Mesenchymal stem cell (in vitro differentiated cells and primary cell): ENCODE measurements around the gene SRPK2.

Experiments used
- DNase-seq: peaks from one replicate; pipeline ENCODE4 v3.0.0-alpha.2; 2013
- H2AFZ ChIP-seq: one replicate; pipeline ENCODE4 v1.6.1; 2013; ENCODE audit warnings: low read depth, mild to moderate bottlenecking, control low read depth, inconsistent platforms, low read length, moderate library complexity
- H2AK5ac ChIP-seq: 2 replicates; pipeline ENCODE4 v1.6.1; 2013; ENCODE audit warnings: low read length, moderate library complexity, mild to moderate bottlenecking, inconsistent platforms; ENCODE audit not compliant: severe bottlenecking
- H2BK120ac ChIP-seq: one replicate; pipeline ENCODE4 v1.6.1; 2013; ENCODE audit warnings: low read depth, mild to moderate bottlenecking, inconsistent platforms, low read length, moderate library complexity
- H2BK12ac ChIP-seq, 2 experiments: one replicate each; pipeline ENCODE4 v1.6.1; 2013; ENCODE audit warnings: inconsistent platforms in 2 of 2, low read length in 2 of 2, mild to moderate bottlenecking in 2 of 2, moderate library complexity in 2 of 2, control low read depth in 1 of 2
- H2BK15ac ChIP-seq: one replicate; pipeline ENCODE4 v1.6.1; 2013; ENCODE audit warnings: mild to moderate bottlenecking, low read depth, inconsistent platforms; ENCODE audit not compliant: poor library complexity, severe bottlenecking
- H2BK5ac ChIP-seq: 2 replicates; pipeline ENCODE4 v1.6.1; 2013; ENCODE audit warnings: low read depth, mild to moderate bottlenecking, low read length, control low read depth, inconsistent platforms; ENCODE audit not compliant: poor library complexity, severe bottlenecking
- H3K14ac ChIP-seq, 2 experiments: one replicate each; pipeline ENCODE4 v1.6.1; 2013; ENCODE audit warnings: inconsistent platforms in 2 of 2, low read length in 2 of 2, control low read depth in 1 of 2, mild to moderate bottlenecking in 1 of 2, moderate library complexity in 1 of 2
- H3K18ac ChIP-seq, 2 experiments: one replicate each; pipeline ENCODE4 v1.6.1; 2013; ENCODE audit warnings: inconsistent platforms in 2 of 2, low read length in 2 of 2, control low read depth in 1 of 2, low read depth in 1 of 2, mild to moderate bottlenecking in 1 of 2
- H3K23ac ChIP-seq, 2 experiments: one replicate each; pipeline ENCODE4 v1.6.1; 2013; ENCODE audit warnings: inconsistent platforms in 2 of 2, low read length in 2 of 2, mild to moderate bottlenecking in 2 of 2, moderate library complexity in 2 of 2, control low read depth in 1 of 2
- H3K27ac ChIP-seq: 2 replicates; pipeline ENCODE4 v1.5.1; 2013; ENCODE audit warnings: mild to moderate bottlenecking, moderate library complexity, low read length, control low read depth, inconsistent platforms; ENCODE audit not compliant: poor library complexity, severe bottlenecking
- H3K27me3 ChIP-seq, 2 experiments: 2 replicates each; pipeline versions ENCODE4 v1.6.1 to v1.7.0; 2013; ENCODE audit warnings: low read length in 2 of 2, mild to moderate bottlenecking in 2 of 2, moderate library complexity in 2 of 2, control low read depth in 1 of 2, inconsistent platforms in 1 of 2; ENCODE audit not compliant: control insufficient read depth in 1 of 2, insufficient read depth in 1 of 2
- H3K36me3 ChIP-seq, 2 experiments: 2 replicates each; pipeline versions ENCODE4 v1.6.1 to v1.7.0; 2013; ENCODE audit warnings: low read length in 2 of 2, control low read depth in 1 of 2, inconsistent platforms in 1 of 2, low read depth in 1 of 2, mild to moderate bottlenecking in 1 of 2; ENCODE audit not compliant: insufficient read depth in 2 of 2, control insufficient read depth in 1 of 2
- H3K4ac ChIP-seq, 2 experiments: one replicate each; pipeline ENCODE4 v1.6.1; 2013; ENCODE audit warnings: inconsistent platforms in 2 of 2, low read length in 2 of 2, mild to moderate bottlenecking in 2 of 2, moderate library complexity in 2 of 2, control low read depth in 1 of 2, low read depth in 1 of 2
- H3K4me1 ChIP-seq: 2 replicates; pipeline ENCODE4 v1.6.1; 2013; ENCODE audit warnings: low read depth, low read length, control low read depth; ENCODE audit not compliant: control insufficient read depth, insufficient read depth
- H3K4me2 ChIP-seq: 2 replicates; pipeline ENCODE4 v1.6.1; 2013; ENCODE audit warnings: low read length, mild to moderate bottlenecking, inconsistent platforms; ENCODE audit not compliant: poor library complexity, severe bottlenecking
- H3K4me3 ChIP-seq, 2 experiments: 2 replicates each; pipeline versions ENCODE4 v1.5.1 to v1.7.0; 2013; ENCODE audit warnings: low read length in 2 of 2, mild to moderate bottlenecking in 2 of 2, control low read depth in 1 of 2, low read depth in 1 of 2; ENCODE audit not compliant: insufficient read depth in 1 of 2
- H3K79me1 ChIP-seq: replicated peaks from 2 replicates; pipeline ENCODE4 v1.6.1; 2013; ENCODE audit warnings: mild to moderate bottlenecking, control low read depth, low read length, inconsistent platforms; ENCODE audit not compliant: poor library complexity, severe bottlenecking
- H3K9ac ChIP-seq: 2 replicates; pipeline ENCODE4 v1.7.0; 2013; ENCODE audit warnings: mild to moderate bottlenecking, low read length, moderate library complexity
- H3K9me3 ChIP-seq: 2 replicates; pipeline ENCODE4 v1.7.0; 2013; ENCODE audit warnings: mild to moderate bottlenecking, low read length; ENCODE audit not compliant: control insufficient read depth
- H4K8ac ChIP-seq: one replicate; pipeline ENCODE4 v1.6.1; 2013; ENCODE audit warnings: inconsistent platforms, mild to moderate bottlenecking, low read length, moderate library complexity
- H4K91ac ChIP-seq: one replicate; pipeline ENCODE4 v1.6.1; 2013; ENCODE audit warnings: mild to moderate bottlenecking, low read length, inconsistent platforms
- WGBS: methylation state at CpG from one replicate; pipeline ENCODE4 v1.1.7; 2013; ENCODE audit warnings: mixed read lengths; 5-methylcytosine and 5-hydroxymethylcytosine counted together

SRPK2 gene

DNA sequence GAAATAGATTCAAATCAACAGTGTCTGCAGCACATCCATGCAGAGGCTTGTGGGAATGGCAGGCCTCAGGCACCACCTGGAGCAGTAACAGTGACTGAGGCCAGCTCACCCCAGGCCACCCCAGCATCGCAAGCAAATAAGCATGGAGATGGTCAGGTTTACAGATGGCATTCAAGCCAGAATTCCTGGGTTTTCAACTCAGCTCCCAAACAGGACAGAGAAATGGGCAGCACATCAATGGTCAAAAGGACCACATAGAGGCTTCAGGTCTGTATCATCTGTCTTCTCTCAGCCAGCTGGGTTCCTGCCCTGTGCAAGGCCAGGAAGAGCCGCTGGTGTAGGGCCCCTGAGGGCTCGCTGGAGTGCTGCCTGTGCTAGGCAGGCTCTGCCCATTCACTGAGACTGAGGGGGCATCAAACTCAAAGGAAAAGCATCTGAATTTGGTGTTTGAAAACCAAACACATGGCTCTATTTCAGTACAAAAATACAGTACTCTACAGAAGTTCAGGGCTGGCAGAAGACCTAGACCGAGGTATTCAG lies 262.2 kb downstream of the SRPK2 start:
- 92% methylated on average over 4 of the region's 4 CpGs for WGBS
- Histone ChIP-seq H2AK5ac (no peak overlapping the region), H3K4me2 (no peak overlapping the region), H3K18ac (no peak overlapping the region), H2BK5ac (no peak overlapping the region), H2AFZ (no peak overlapping the region), H2BK12ac (no peak overlapping the region), H3K4me3 (no peak overlapping the region), H2BK120ac (no peak overlapping the region), H3K36me3 (peaks cover 18 to 40% of the 10 kb centered on the region in 2 experiments), H3K9me3 (no peaks in the 10 kb centered on the region), H3K14ac (no peak overlapping the region), H2BK15ac (no peak overlapping the region), H3K9ac (no peak overlapping the region), H3K4ac (no peak overlapping the region), H3K23ac (no peak overlapping the region), H3K27me3 (no peaks in the 10 kb centered on the region), H4K91ac (no peak overlapping the region), H3K27ac (no peak overlapping the region), H4K8ac (no peak overlapping the region), H3K79me1 (peaks cover 43% of the 10 kb centered on the region), H3K4me1 (peaks cover 3% of the 10 kb centered on the region)
- no peak for DNase-seq

DNA sequence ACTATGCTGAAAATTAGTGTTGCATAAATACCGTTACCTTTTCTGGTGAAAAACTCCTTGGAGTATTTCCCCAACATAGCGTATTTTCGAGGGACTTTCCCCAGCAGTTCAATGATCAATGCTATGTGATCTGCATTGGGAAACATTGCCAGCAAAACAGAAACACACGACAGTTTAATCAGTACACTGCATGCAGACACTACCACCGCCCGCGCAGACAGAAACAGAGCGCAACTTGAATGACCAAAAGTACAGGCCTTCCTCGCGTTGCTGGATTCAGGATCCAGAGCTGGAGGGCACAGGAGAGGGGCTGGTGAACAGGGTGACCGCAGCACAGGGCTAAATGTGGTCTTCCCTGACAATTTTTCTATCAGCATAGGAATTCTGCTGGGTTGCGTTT lies 263.0 kb downstream of the SRPK2 start:
- Histone ChIP-seq H2BK12ac (no peak overlapping the region), H4K8ac (no peak overlapping the region), H3K79me1 (peaks cover 42% of the 10 kb centered on the region), H3K27me3 (no peaks in the 10 kb centered on the region), H3K23ac (no peak overlapping the region), H2BK120ac (no peak overlapping the region), H2AK5ac (no peak overlapping the region), H3K27ac (no peak overlapping the region), H3K4me1 (peaks cover 3% of the 10 kb centered on the region), H3K18ac (no peak overlapping the region), H3K36me3 (peaks cover 18 to 43% of the 10 kb centered on the region in 2 experiments), H3K4ac (no peak overlapping the region), H2BK15ac (no peak overlapping the region), H3K14ac (no peak overlapping the region), H3K4me2 (no peak overlapping the region), H3K9ac (no peak overlapping the region), H3K9me3 (no peaks in the 10 kb centered on the region), H4K91ac (no peak overlapping the region), H2AFZ (no peak overlapping the region), H2BK5ac (no peak overlapping the region), H3K4me3 (no peak overlapping the region)
- no peak for DNase-seq
- 99% methylated on average over 12 of the region's 12 CpGs for WGBS

DNA sequence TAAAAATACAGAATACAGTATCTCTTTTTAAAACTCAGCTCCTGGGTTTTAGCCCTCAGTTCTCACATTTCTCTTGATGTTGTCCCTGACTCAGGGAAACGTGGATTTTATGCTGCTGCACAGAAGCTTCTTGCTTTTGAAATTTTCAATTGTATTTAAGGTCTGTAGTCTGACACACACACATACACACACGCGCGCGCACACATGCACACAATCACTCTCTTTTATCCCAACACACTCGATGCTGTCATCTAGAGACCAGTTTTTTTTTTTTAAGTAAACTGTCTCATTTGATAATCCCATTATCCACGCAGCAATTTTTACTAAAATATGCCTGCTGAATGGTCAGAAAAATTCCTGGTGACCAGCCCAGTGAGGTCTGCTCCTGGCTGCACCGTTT lies 266.1 kb downstream of the SRPK2 start:
- Histone ChIP-seq H3K9ac (peak overlapping the region; percentile 7), H4K8ac (no peak overlapping the region), H3K27me3 (no peaks in the 10 kb centered on the region), H3K23ac (no peak overlapping the region), H3K4ac (no peak overlapping the region), H3K4me3 (no peak overlapping the region), H3K18ac (no peak overlapping the region), H2AK5ac (no peak overlapping the region), H3K9me3 (no peaks in the 10 kb centered on the region), H3K4me1 (peaks cover 8% of the 10 kb centered on the region), H2BK15ac (no peak overlapping the region), H3K79me1 (peaks cover 36% of the 10 kb centered on the region), H2BK5ac (no peak overlapping the region), H3K36me3 (peaks cover 19 to 60% of the 10 kb centered on the region in 2 experiments), H3K14ac (no peak overlapping the region), H2BK120ac (no peak overlapping the region), H3K27ac (no peak overlapping the region), H3K4me2 (no peak overlapping the region), H2AFZ (no peak overlapping the region), H2BK12ac (no peak overlapping the region), H4K91ac (no peak overlapping the region)
- DNase-seq, result no peak
- 94% methylated on average over 8 of the region's 8 CpGs for WGBS

- 92% methylated on average over 8 of the region's 9 CpGs for WGBS
- Histone ChIP-seq H2BK12ac (no peak overlapping the region), H3K4ac (no peak overlapping the region), H2BK5ac (no peak overlapping the region), H3K4me2 (no peak overlapping the region), H3K9ac (no peak overlapping the region), H3K14ac (no peak overlapping the region), H3K27ac (no peak overlapping the region), H3K4me1 (peaks cover 5% of the 10 kb centered on the region), H3K9me3 (no peaks in the 10 kb centered on the region), H3K4me3 (no peak overlapping the region), H3K18ac (no peak overlapping the region), H2BK120ac (no peak overlapping the region), H4K8ac (no peak overlapping the region), H2AK5ac (no peak overlapping the region), H3K23ac (no peak overlapping the region), H4K91ac (no peak overlapping the region), H2AFZ (no peak overlapping the region), H3K27me3 (no peaks in the 10 kb centered on the region), H3K79me1 (peaks cover 22% of the 10 kb centered on the region), H2BK15ac (no peak overlapping the region), H3K36me3 (peaks cover 6 to 76% of the 10 kb centered on the region in 2 experiments)
- DNase-seq, result no peak
Observed at GRCh38 chr7:105118612-105119600, 269.8 kb downstream of the SRPK2 start.
